Panc1 (cell line): ENCODE data around the gene EIF4EBP3. TPM values are rescaled to one million over a fixed set of nuclear protein-coding genes. Genes with fewer than 3 reads are reported as not detected.

Experiments
- ATAC-seq: fragments of 200-7000 bp; cut with Tn5 transposase; 2 replicates; pipeline ENCODE4 v1.9.1; 2020; ENCODE audit warnings: mild to moderate bottlenecking, moderate library complexity
- BruUV-seq: library from RNA; stranded (reverse); fragments of 400-500 nt; replicated peaks from 2 replicates; lab custom pipeline; 2021; lab: Mats Ljungman, UMichigan
- CTCF ChIA-PET: fragments of 300-600 bp; sonication (Branson Sonifier 250); formaldehyde crosslinking; loops from one replicate; lab custom pipeline; 2022; ENCODE audit warnings: antibody characterized with exemption; lab: Charles Lee
- POLR2A ChIA-PET: fragments of 300-600 bp; sonication (Branson Sonifier 250); formaldehyde crosslinking; loops from one replicate; lab custom pipeline; 2022; ENCODE audit warnings: antibody characterized with exemption; lab: Charles Lee
- DNase-seq: peaks from one replicate; pipeline ENCODE4 v3.0.0-alpha.2; 2010; ENCODE audit warnings: low read depth, low spot score
- H3K27ac ChIP-seq: 2 replicates; pipeline ENCODE4 v1.5.1; 2011; ENCODE audit warnings: mild to moderate bottlenecking, low read length, inconsistent platforms
- H3K27me3 ChIP-seq: fragments of 200-500 bp; sonication (Bioruptor generic); 2 replicates; pipeline ENCODE4 v1.6.0; 2014; ENCODE audit warnings: low read length, inconsistent platforms; ENCODE audit not compliant: control insufficient read depth, insufficient read depth
- H3K36me3 ChIP-seq: fragments of 200-500 bp; sonication (Bioruptor generic); 2 replicates; pipeline ENCODE4 v1.5.1; 2014; ENCODE audit warnings: inconsistent platforms, mild to moderate bottlenecking, low read length, moderate library complexity; ENCODE audit not compliant: control insufficient read depth, insufficient read depth
- H3K4me1 ChIP-seq: 2 replicates; pipeline ENCODE4 v1.5.1; 2011; ENCODE audit warnings: inconsistent platforms, mild to moderate bottlenecking, low read length, moderate library complexity; ENCODE audit not compliant: control insufficient read depth, insufficient read depth
- H3K4me3 ChIP-seq, 2 experiments: 2 replicates each; pipeline ENCODE4 v1.5.1; 2011 to 2012; ENCODE audit warnings: low read depth in 2 of 2, low read length in 2 of 2, mild to moderate bottlenecking in 2 of 2, inconsistent platforms in 1 of 2, moderate library complexity in 1 of 2
- H3K9me3 ChIP-seq: fragments of 200-500 bp; sonication (Bioruptor generic); 2 replicates; pipeline ENCODE4 v1.5.1; 2014; ENCODE audit warnings: low read depth, mild to moderate bottlenecking, inconsistent platforms, low read length, moderate library complexity; ENCODE audit not compliant: control insufficient read depth, insufficient read depth
- CTCF ChIP-seq: fragments of 450-650 bp; IDR thresholded peaks from 2 replicates; pipeline ENCODE4 v1.5.1; 2017; ENCODE audit warnings: mild to moderate bottlenecking
- POLR2AphosphoS5 ChIP-seq: IDR thresholded peaks from 2 replicates; pipeline ENCODE4 v1.6.1; 2012; ENCODE audit warnings: mild to moderate bottlenecking, low read depth, low read length, moderate library complexity
- REST ChIP-seq, 2 experiments: IDR thresholded peaks; 2 replicates each; pipeline ENCODE4 v1.6.1; 2011 to 2012; ENCODE audit warnings: low read depth in 2 of 2, control low read depth in 1 of 2, low read length in 1 of 2, mild to moderate bottlenecking in 1 of 2, moderate library complexity in 1 of 2; ENCODE audit not compliant: insufficient read depth in 1 of 2
- SIN3A ChIP-seq: IDR thresholded peaks from 2 replicates; pipeline ENCODE4 v1.6.1; 2012; ENCODE audit warnings: low read depth, mild to moderate bottlenecking, low read length, moderate library complexity, borderline replicate concordance; ENCODE audit not compliant: insufficient read depth
- TCF7L2 ChIP-seq: IDR thresholded peaks from 2 replicates; pipeline ENCODE4 v1.6.1; 2011; ENCODE audit warnings: mild to moderate bottlenecking, low read depth, low read length, inconsistent platforms
- in situ Hi-C: cut with HindIII; loops from 2 replicates; pipeline ENCODE4 v1.10.0; 2016; ENCODE audit warnings: low sequenced_read_pairs, low pct_unique_long_range_greater_than_20kb
- intact Hi-C: fragments of 100-400 bp; cut with micrococcal nuclease; formaldehyde crosslinking; loops from one replicate; pipeline ENCODE4 v1.10.0; 2022; ENCODE audit not compliant: unreplicated experiment
- total RNA-seq: library from RNA; stranded (reverse); gene quantifications from one replicate; pipeline ENCODE4 v1.2.1, GENCODE V29; 2021; ENCODE audit not compliant: unreplicated experiment

Gene EIF4EBP3
- total RNA-seq, 1 experiment from 2014 or later = 8.6 TPM

- Histone ChIP-seq H3K9me3 (no peaks in the 10 kb centered on the region), H3K27ac (no peak overlapping the region), H3K4me1 (peaks cover 22% of the 10 kb centered on the region), H3K36me3 (peaks cover 9% of the 10 kb centered on the region), H3K27me3 (no peaks in the 10 kb centered on the region), H3K4me3 (no peak overlapping the region)
- CTCF ChIA-PET = no interaction called here
- POLR2A ChIA-PET = no interaction called here
- no TSS peak for BruUV-seq
- ATAC-seq (no peak), DNase-seq (no peak)
- intact Hi-C loops (no loop called here), in situ Hi-C loops (no loop called here)
- no peak for TF ChIP-seq TCF7L2
- no peak for TF ChIP-seq REST (IDR thresholded peaks at IDR 0.05; ENCODE audit: insufficient read depth in 1 of 2, low read depth in 2 of 2, low read length in 1 of 2)
- no peak for TF ChIP-seq SIN3A
- no peak for TF ChIP-seq CTCF
- no peak for TF ChIP-seq POLR2AphosphoS5
These were observed 20.4 kb downstream of the EIF4EBP3 start for GRCh38 chr5:140567871-140568270.

- Histone ChIP-seq H3K4me3 (no peak overlapping the region), H3K36me3 (peaks cover 9% of the 10 kb centered on the region), H3K27me3 (no peaks in the 10 kb centered on the region), H3K4me1 (peaks cover 17% of the 10 kb centered on the region), H3K27ac (no peak overlapping the region), H3K9me3 (no peaks in the 10 kb centered on the region)
- DNase-seq (no peak), ATAC-seq (no peak)
- TF ChIP-seq POLR2AphosphoS5 (no peak), TCF7L2 (no peak), CTCF (no peak), REST (IDR thresholded peaks at IDR 0.05; ENCODE audit: insufficient read depth in 1 of 2, low read depth in 2 of 2, low read length in 1 of 2) (no peak), SIN3A (no peak)
- POLR2A ChIA-PET = no interaction called here
- TSS peak; percentile 40 for BruUV-seq
- in situ Hi-C loops = no loop called here
- intact Hi-C loops = no loop called here
- CTCF ChIA-PET = no interaction called here
These were observed 21.1 kb downstream of the EIF4EBP3 start for GRCh38 chr5:140568443-140569063.
